ENCODE measurements around the gene ABCD1.
A peak's percentile ranks its signal among the peaks of the same experiment; 100 is the strongest.

DNA sequence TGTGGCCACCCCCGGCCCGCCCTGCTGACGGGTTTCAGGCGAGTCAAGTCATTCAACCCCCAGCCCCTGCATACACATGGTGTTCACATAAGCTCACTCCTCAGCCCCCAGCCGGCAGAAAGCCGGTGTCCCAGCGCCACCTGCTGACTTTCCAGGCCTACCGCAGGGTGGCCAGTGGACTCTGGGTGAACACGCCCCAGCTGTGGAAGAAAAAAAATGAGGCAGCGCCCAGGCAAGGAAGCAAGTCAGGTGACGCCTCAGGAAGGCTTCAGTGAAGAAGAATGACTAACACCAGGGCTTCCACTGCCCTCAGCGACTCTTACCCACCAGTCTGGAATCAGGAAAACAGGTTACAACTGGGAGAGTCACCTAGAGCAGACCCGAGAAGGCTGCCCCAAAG lies 16.2 kb upstream of the ABCD1 start:
- TF ChIP-seq, protein P1, sequence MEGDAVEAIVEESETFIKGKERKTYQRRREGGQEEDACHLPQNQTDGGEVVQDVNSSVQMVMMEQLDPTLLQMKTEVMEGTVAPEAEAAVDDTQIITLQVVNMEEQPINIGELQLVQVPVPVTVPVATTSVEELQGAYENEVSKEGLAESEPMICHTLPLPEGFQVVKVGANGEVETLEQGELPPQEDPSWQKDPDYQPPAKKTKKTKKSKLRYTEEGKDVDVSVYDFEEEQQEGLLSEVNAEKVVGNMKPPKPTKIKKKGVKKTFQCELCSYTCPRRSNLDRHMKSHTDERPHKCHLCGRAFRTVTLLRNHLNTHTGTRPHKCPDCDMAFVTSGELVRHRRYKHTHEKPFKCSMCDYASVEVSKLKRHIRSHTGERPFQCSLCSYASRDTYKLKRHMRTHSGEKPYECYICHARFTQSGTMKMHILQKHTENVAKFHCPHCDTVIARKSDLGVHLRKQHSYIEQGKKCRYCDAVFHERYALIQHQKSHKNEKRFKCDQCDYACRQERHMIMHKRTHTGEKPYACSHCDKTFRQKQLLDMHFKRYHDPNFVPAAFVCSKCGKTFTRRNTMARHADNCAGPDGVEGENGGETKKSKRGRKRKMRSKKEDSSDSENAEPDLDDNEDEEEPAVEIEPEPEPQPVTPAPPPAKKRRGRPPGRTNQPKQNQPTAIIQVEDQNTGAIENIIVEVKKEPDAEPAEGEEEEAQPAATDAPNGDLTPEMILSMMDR (IDR thresholded peaks at IDR 0.05), result peak; percentile 44 to 65 (median 55)
- TF ChIP-seq POLR2A (IDR thresholded peaks at IDR 0.05), result no peak

All from uterus (tissue), 2 donors.